Measurements from ENCODE around the gene SORCS1.

DNA sequence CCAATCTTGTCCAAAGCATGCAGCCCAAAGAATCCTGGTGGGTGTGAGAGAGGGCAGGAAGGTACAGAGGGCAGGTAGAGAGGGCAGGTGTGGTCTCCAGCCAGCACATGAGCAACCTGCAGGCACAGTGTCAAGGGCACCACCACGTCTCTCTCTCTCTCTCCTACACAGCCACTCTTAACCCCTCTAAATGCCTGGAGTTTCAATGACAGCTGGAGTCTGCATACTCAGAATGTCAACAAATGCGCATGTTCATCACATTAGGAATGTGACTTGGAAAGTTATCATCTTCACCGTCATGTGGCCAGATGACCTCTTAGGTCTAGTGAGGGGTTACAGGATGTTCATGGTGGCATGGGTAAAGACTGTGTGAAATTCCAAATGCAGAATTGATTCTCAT lies 456.8 kb downstream of the SORCS1 start:
- TF ChIP-seq, protein P1, sequence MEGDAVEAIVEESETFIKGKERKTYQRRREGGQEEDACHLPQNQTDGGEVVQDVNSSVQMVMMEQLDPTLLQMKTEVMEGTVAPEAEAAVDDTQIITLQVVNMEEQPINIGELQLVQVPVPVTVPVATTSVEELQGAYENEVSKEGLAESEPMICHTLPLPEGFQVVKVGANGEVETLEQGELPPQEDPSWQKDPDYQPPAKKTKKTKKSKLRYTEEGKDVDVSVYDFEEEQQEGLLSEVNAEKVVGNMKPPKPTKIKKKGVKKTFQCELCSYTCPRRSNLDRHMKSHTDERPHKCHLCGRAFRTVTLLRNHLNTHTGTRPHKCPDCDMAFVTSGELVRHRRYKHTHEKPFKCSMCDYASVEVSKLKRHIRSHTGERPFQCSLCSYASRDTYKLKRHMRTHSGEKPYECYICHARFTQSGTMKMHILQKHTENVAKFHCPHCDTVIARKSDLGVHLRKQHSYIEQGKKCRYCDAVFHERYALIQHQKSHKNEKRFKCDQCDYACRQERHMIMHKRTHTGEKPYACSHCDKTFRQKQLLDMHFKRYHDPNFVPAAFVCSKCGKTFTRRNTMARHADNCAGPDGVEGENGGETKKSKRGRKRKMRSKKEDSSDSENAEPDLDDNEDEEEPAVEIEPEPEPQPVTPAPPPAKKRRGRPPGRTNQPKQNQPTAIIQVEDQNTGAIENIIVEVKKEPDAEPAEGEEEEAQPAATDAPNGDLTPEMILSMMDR (IDR thresholded peaks at IDR 0.05), result no peak
- TF ChIP-seq POLR2A (IDR thresholded peaks at IDR 0.05) (no peak), EP300 (IDR thresholded peaks at IDR 0.05) (no peak)

Data from ovary (tissue), 3 donors.